SK-N-MC (cell line): ENCODE data around the gene GJA4.
"Not testable (repeated sequence)": the region's sequence is repeated elsewhere in the genome, so short reads cannot be mapped to it uniquely, and the experiment has no call there.

Source experiments
- DNase-seq: peaks from one replicate; pipeline ENCODE4 v3.0.0-alpha.2; 2011; ENCODE audit warnings: low read depth, low spot score
- H3K27ac ChIP-seq: fragments of 200-600 bp; sonication (generic); 2 replicates; pipeline ENCODE4 v1.5.1; 2016; ENCODE audit warnings: mixed run types
- H3K36me3 ChIP-seq: fragments of 200-600 bp; sonication (generic); 2 replicates; pipeline ENCODE4 v1.6.1; 2017; ENCODE audit warnings: antibody characterized with exemption, low read length, mixed read lengths; ENCODE audit not compliant: insufficient read depth
- H3K4me3 ChIP-seq: fragments of 200-600 bp; sonication (generic); 2 replicates; pipeline ENCODE4 v1.5.1; 2016
- H3K9ac ChIP-seq: fragments of 200-600 bp; sonication (generic); 2 replicates; pipeline ENCODE4 v1.8.0; 2017; ENCODE audit warnings: mixed run types, mixed read lengths; ENCODE audit not compliant: insufficient read length
- H3K9me3 ChIP-seq: fragments of 200-600 bp; sonication (generic); 2 replicates; pipeline ENCODE4 v1.6.1; 2017; ENCODE audit warnings: low read depth, mild to moderate bottlenecking, antibody characterized with exemption, low read length, moderate library complexity, mixed read lengths
- EZH2 ChIP-seq: fragments of 200-600 bp; sonication (generic); IDR thresholded peaks from one replicate; pipeline ENCODE4 v1.6.1; 2017; ENCODE audit warnings: antibody characterized with exemption
- FOXP2 ChIP-seq: optimal IDR thresholded peaks from 2 replicates; pipeline ENCODE3; 2011; ENCODE audit warnings: mild to moderate bottlenecking, moderate library complexity; ENCODE audit not compliant: insufficient read depth; ENCODE audit errors: extremely low read length, control extremely low read depth
- POLR2AphosphoS5 ChIP-seq: IDR thresholded peaks from 2 replicates; pipeline ENCODE4 v1.6.1; 2012; ENCODE audit warnings: mild to moderate bottlenecking, low read depth, low read length, borderline replicate concordance

GJA4 gene

DNA sequence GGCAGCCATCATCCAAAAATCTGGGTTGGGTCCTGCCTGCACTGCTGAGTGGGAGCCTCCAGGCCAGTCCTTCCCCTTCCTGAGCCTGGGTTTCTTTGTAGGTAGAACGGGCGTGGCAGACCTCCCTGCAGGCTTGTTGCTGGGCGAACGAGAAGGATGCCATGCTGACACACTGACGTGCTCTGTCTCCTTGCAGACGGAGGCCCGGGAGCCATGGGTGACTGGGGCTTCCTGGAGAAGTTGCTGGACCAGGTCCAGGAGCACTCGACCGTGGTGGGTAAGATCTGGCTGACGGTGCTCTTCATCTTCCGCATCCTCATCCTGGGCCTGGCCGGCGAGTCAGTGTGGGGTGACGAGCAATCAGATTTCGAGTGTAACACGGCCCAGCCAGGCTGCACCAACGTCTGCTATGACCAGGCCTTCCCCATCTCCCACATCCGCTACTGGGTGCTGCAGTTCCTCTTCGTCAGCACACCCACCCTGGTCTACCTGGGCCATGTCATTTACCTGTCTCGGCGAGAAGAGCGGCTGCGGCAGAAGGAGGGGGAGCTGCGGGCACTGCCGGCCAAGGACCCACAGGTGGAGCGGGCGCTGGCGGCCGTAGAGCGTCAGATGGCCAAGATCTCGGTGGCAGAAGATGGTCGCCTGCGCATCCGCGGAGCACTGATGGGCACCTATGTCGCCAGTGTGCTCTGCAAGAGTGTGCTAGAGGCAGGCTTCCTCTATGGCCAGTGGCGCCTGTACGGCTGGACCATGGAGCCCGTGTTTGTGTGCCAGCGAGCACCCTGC, 1.4 kb downstream of the GJA4 start:
- DNase-seq, result no peak
- no peak for TF ChIP-seq FOXP2
- TF ChIP-seq POLR2AphosphoS5, result no peak
- no peak for TF ChIP-seq EZH2
- no peak overlapping the region for H3K27ac ChIP-seq
- no peaks in the 10 kb centered on the region for H3K9me3 ChIP-seq
- no peaks in the 10 kb centered on the region for H3K36me3 ChIP-seq
- no peak overlapping the region for H3K9ac ChIP-seq
- H3K4me3 ChIP-seq, result no peak overlapping the region

DNA sequence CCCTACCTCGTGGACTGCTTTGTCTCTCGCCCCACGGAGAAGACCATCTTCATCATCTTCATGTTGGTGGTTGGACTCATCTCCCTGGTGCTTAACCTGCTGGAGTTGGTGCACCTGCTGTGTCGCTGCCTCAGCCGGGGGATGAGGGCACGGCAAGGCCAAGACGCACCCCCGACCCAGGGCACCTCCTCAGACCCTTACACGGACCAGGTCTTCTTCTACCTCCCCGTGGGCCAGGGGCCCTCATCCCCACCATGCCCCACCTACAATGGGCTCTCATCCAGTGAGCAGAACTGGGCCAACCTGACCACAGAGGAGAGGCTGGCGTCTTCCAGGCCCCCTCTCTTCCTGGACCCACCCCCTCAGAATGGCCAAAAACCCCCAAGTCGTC, 2.0 kb downstream of the GJA4 start:
- no peaks in the 10 kb centered on the region for H3K9me3 ChIP-seq
- TF ChIP-seq EZH2, result no peak
- no peak for TF ChIP-seq FOXP2
- TF ChIP-seq POLR2AphosphoS5, result no peak
- no peak overlapping the region for H3K4me3 ChIP-seq
- no peak overlapping the region for H3K9ac ChIP-seq
- no peak overlapping the region for H3K27ac ChIP-seq
- DNase-seq, result no peak
- no peaks in the 10 kb centered on the region for H3K36me3 ChIP-seq

DNA sequence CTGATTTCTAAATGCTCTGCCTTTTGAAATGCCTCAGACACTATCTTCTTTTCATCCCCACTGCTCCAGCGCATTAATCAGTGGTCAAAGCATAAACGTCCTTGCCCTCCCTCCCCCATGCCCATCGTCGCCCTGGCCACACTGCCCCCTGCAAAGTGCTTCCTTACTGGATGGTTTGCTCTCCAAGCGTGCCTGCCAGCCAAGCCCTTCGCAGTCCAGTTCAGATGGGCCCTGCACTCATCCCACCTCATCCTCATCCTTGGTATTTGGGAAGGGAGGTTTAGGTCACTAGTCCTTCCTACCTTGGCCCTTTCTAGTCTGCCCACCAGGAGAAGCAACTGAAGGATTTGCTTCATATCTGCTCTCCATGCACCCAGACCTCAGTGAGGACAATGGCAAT, 3.1 kb downstream of the GJA4 start:
- H3K9me3 ChIP-seq, result no peaks in the 10 kb centered on the region
- TF ChIP-seq FOXP2 (no peak), EZH2 (no peak), POLR2AphosphoS5 (no peak)
- H3K36me3 ChIP-seq, result no peaks in the 10 kb centered on the region
- no peak overlapping the region for H3K27ac ChIP-seq
- H3K9ac ChIP-seq, result no peak overlapping the region
- no peak overlapping the region for H3K4me3 ChIP-seq
- DNase-seq, result no peak

- no peak overlapping the region for H3K9ac ChIP-seq
- H3K27ac ChIP-seq, result no peak overlapping the region
- no peak for DNase-seq
- TF ChIP-seq EZH2 (no peak), FOXP2 (no peak), POLR2AphosphoS5 (no peak)
- H3K9me3 ChIP-seq, result no peaks in the 10 kb centered on the region
- no peak overlapping the region for H3K4me3 ChIP-seq
- no peaks in the 10 kb centered on the region for H3K36me3 ChIP-seq
Measured at GRCh38 chr1:34796990-34797389, 4.2 kb downstream of the GJA4 start.

GRCh38 chr1:34800214-34800613, 7.4 kb downstream of the GJA4 start:
- H3K9me3 ChIP-seq, result no peaks in the 10 kb centered on the region
- H3K27ac ChIP-seq, result no peak overlapping the region
- H3K4me3 ChIP-seq, result no peak overlapping the region
- no peak overlapping the region for H3K9ac ChIP-seq
- no peak for TF ChIP-seq POLR2AphosphoS5
- TF ChIP-seq EZH2, result no peak
- no peak for TF ChIP-seq FOXP2
- no peak for DNase-seq
- H3K36me3 ChIP-seq, result no peaks in the 10 kb centered on the region

GRCh38 chr1:34803770-34804169, 11.0 kb downstream of the GJA4 start:
- no peak for DNase-seq
- Histone ChIP-seq H3K36me3 (no peaks in the 10 kb centered on the region), H3K9me3 (no peaks in the 10 kb centered on the region), H3K4me3 (no peak overlapping the region), H3K9ac (no peak overlapping the region), H3K27ac (no peak overlapping the region)
- no peak for TF ChIP-seq POLR2AphosphoS5
- TF ChIP-seq EZH2, result no peak

DNA sequence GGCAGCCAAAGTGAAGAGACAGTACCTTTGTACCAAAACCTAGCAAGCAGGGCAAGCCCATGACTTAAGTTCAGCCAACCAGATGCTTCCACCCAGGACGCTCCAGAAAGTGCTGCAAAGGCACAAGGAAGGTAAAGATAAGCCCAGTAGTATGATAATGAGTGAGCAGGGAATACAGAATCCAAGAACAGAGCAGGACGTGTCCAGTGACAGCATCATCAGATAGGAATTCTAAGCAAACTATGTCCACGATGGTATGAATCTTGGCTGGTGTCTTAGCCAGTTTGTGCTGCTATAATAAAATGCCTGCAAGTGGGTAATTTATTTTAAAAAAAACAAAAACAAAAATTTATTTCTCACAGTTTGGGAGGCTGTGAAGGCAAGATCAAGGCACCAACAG, 13.6 kb downstream of the GJA4 start:
- Histone ChIP-seq H3K27ac (no peak overlapping the region), H3K9me3 (no peaks in the 10 kb centered on the region), H3K4me3 (no peak overlapping the region), H3K36me3 (no peaks in the 10 kb centered on the region), H3K9ac (no peak overlapping the region)
- TF ChIP-seq FOXP2, result no peak
- no peak for TF ChIP-seq EZH2
- no peak for TF ChIP-seq POLR2AphosphoS5
- DNase-seq, result no peak

GRCh38 chr1:34808051-34808810, 15.4 kb downstream of the GJA4 start:
- H3K4me3 ChIP-seq, result no peak overlapping the region
- no peak overlapping the region for H3K27ac ChIP-seq
- DNase-seq, result no peak
- H3K36me3 ChIP-seq, result no peaks in the 10 kb centered on the region
- H3K9ac ChIP-seq, result no peak overlapping the region
- H3K9me3 ChIP-seq, result no peaks in the 10 kb centered on the region
- TF ChIP-seq FOXP2 (no peak), POLR2AphosphoS5 (no peak), EZH2 (no peak)

- not testable (repeated sequence) for H3K9ac ChIP-seq, H3K27ac ChIP-seq, H3K4me3 ChIP-seq, DNase-seq, H3K9me3 ChIP-seq, H3K36me3 ChIP-seq
Measured at GRCh38 chr1:34810781-34811180, 18.0 kb downstream of the GJA4 start.
